Measurements from ENCODE around the gene EBP.
A peak's percentile ranks its signal among the peaks of the same experiment; 100 is the strongest.
"Not testable (repeated sequence)": the region's sequence is repeated elsewhere in the genome, so short reads cannot be mapped to it uniquely, and the experiment has no call there.

Gene EBP

DNA sequence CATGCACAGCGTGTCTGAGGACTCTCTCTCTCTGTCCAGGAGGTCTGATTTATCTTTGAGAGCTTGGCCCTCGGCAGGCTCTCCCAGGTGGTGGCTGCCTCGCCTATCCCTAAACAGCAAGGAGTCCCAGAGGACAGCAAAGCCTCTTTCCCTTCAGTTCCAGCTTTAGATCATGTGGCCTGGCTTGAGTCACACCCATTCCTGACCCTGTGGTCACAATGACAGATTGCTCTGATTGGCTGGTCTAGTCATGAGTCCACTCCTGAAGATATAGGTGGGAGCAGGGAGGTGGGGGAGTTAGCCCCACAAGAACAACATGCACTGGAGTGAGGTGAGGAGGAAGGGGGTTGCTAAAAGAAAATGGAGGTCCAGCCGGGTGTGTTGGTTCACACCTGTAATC lies 24.9 kb upstream of the EBP start:
- no peak for DNase-seq

GRCh38 chrX:48497871-48498270 lies 23.7 kb upstream of the EBP start:
- no peak for DNase-seq

GRCh38 chrX:48498374-48498809 lies 23.2 kb upstream of the EBP start:
- DNase-seq, result no peak

DNA sequence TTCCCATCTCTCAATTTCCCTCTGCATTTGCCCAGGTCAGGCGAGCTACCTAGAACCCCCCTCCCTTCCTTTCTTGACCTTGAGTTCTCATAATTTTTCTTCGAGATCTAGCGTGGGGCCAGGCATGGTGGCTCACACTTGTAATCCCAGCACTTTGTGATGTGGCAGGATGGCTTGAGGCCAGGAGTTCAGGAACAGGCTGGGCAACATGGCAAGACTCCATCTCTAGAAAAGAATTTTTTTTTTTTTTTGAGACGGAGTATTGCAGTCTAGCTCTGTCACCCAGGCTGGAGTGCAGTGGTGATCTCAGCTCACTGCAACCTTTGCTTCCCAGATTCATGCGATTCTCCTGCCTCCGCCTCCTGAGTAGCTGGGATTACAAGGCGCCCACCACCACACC lies 17.3 kb upstream of the EBP start:
- DNase-seq, result no peak

- DNase-seq, result no peak
Measured at GRCh38 chrX:48505481-48505880, 16.1 kb upstream of the EBP start.

- DNase-seq, result no peak
Measured at GRCh38 chrX:48507246-48507645, 14.4 kb upstream of the EBP start.

- DNase-seq, result peak; percentile 65
Measured at GRCh38 chrX:48508400-48509244, 13.0 kb upstream of the EBP start, which contains the start of gene PORCN. TSS of gene PORCN (plus strand) at chrX:48508992. CDS start at chrX:48509821, 829 bp downstream.

DNA sequence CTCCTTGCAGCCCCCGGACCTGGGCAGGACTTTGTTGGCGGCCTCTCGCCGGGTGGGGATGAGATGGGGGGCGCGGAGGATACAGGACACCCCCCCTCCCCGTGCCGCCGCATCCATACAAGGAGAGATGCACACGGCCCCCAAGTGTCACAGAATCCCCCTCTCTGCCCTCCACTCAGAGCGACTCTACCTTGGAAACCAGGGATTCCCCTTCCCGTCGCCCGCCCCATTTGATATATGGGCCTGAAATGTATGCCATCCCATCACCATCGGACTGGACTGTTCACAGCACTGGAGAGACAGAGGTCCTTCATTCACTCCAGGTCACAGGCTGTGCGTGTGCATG lies 12.4 kb upstream of the EBP start:
- DNase-seq, result no peak

- DNase-seq, result no peak
Measured at GRCh38 chrX:48509619-48510018, 12.0 kb upstream of the EBP start.

- DNase-seq, result no peak
Measured at GRCh38 chrX:48511560-48511959, 10.0 kb upstream of the EBP start.

- no peak for DNase-seq
Measured at GRCh38 chrX:48512371-48512935, 9.2 kb upstream of the EBP start.

GRCh38 chrX:48513670-48514069 lies 7.9 kb upstream of the EBP start:
- no peak for DNase-seq

DNA sequence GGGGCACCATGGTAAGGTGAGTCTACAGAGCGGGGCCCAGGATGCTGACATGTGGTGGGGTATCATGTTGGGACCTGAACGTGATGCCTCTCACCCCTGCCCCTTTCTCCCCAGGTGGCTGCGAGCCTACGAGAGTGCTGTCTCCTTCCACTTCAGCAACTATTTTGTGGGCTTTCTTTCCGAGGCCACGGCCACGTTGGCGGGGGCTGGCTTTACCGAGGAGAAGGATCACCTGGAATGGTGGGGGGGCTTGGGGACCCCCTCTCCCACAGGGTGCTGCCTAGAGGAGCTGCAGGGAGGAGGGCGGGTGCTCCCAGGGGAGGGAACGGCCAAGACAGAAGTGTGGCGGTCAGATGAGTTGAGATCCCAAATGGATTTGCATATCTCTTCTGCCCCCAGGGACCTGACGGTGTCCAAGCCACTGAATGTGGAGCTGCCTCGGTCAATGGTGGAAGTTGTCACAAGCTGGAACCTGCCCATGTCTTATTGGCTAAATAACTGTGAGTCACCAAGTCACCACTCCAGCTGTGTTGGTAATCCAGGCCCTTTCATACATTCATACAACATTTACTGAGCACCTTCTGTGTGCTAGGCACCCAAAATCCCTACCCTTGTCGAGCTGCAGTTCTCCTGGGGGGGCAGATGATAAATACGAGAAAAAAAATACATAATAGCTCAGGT lies 7.3 kb upstream of the EBP start:
- DNase-seq, result no peak

- no peak for DNase-seq
Measured at GRCh38 chrX:48514868-48515460, 6.6 kb upstream of the EBP start.

DNA sequence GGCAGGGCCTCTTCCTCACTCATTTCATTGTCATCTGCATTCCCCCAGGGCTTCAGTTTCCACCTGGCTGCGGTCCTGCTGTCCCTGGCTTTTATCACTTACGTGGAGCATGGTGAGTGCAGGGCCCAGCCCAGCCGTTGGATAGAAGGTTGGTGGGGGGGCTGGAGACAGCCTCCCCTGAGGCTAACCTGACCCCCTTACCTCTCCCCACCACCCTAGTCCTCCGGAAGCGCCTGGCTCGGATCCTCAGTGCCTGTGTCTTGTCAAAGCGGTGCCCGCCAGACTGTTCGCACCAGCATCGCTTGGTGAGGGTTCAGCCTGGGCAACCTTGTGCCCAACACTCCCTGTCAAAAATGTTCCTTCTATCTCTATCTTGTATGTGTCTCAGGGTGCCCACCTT lies 5.8 kb upstream of the EBP start:
- no peak for DNase-seq

- no peak for DNase-seq
Measured at GRCh38 chrX:48516285-48516684, 5.3 kb upstream of the EBP start.

DNA sequence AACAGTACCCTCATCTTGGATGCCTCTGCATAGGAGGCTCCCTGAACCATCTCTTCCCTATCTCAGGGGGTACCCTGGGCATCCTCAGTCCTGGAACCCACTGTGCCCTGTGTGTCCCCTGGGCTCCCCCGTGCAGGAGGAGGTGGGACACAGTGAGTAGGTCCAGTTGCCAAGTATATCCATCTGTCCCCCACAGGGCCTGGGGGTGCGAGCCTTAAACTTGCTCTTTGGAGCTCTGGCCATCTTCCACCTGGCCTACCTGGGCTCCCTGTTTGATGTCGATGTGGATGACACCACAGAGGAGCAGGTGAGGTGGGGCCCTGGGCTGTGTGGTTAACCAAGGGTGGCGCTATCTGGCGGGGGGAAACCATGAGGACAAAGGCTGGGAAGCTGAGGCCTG lies 4.6 kb upstream of the EBP start:
- no peak for DNase-seq

DNA sequence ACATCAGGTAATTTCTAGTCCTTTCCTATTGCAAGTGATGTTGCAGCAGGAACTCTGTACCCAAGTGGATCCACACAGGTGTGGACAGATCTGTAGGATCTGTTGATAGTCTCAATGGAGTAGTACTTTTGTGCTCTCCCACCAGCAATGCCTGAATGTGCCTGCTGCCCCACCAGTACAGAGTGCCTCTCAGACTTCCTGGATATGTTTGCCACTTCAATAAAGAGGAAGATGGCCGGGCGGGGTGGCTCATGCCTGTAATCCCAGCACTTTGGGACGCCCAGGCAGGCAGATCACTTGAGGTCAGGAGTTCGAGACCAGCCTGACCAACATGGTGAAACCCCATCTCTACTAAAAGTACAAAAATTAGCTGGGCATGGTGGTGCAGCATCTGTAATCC lies 2.1 kb upstream of the EBP start:
- not testable (repeated sequence) for DNase-seq

GRCh38 chrX:48520455-48520854 lies 1.2 kb upstream of the EBP start:
- no peak for DNase-seq

DNA sequence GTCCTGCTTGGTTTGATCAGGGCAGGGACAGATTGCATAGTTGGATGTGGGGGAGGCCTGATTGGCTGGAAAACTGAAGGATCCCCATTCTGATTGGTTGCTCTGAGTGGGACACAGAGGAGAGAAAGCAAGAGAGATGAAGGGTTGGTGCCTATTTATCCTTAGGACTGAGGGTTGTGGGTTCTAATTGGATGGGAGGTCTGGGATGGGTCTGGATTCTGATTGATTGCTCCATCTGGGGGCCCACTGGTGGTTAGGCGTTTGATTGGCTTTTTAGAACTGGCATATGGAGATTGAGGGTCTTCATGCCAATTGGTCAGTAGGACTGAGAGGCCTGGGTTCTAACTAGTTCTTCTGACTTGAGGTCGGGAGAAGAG lies 644 bp upstream of the EBP start:
- DNase-seq, result no peak

DNA sequence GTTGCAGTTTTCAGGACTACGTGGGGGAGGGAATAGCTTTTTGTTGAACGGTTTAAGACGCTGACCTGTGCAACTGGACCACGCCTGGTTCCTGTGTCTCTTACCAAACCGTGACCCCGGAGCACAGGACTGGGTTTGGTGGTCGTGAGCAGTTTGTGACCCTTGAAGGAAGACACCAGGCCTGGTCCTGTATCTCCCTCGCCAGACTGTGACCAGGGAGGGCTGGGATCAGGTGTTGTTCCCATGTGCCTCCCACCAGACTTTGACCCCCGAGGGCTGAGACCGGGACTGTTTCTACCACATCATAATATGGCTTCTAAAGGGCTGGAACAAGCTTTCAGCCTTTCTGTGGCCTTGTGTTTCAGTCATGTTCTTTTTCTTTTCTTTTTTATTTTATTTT lies 683 bp downstream of the EBP start:
- no peak for DNase-seq

DNA sequence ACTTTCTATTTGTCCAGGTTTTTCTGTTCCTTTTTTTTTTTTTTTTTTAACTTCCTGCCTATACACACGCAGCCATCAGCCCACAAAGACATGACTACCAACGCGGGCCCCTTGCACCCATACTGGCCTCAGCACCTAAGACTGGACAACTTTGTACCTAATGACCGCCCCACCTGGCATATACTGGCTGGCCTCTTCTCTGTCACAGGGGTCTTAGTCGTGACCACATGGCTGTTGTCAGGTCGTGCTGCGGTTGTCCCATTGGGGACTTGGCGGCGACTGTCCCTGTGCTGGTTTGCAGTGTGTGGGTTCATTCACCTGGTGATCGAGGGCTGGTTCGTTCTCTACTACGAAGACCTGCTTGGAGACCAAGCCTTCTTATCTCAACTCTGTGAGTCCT lies 2.1 kb downstream of the EBP start:
- DNase-seq, result no peak

DNA sequence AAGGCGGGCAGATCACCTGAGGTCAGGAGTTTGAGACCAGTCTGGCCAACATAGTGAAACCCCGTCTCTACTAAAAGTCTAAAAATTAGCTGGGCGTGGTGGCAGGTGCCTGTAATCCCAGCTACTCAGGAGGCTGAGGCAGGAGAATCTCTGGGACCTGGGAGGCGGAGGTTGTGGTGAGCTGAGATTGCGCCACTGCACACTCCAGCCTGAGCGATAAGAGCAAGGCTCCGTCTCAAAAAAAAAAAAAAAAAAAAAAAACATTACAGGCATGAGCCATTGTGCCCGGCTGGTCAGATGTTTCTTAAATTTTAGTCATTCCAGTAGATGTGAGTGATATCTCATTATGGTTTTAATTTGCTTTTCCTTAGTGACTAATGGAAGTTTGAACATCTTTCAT lies 4.2 kb downstream of the EBP start:
- DNase-seq, result not testable (repeated sequence)

- no peak for DNase-seq
Measured at GRCh38 chrX:48530736-48531135, 9.1 kb downstream of the EBP start.

Data from central memory CD4-positive, alpha-beta T cell (primary cell).